GM23248 (cell line): Measurements from ENCODE around the gene CHST9.
"Not testable (repeated sequence)": the region's sequence is repeated elsewhere in the genome, so short reads cannot be mapped to it uniquely, and the experiment has no call there.

Experiments
- EZH2 ChIP-seq: fragments of 200-600 bp; sonication (generic); IDR thresholded peaks from 2 replicates; pipeline ENCODE4 v1.6.1; 2018; ENCODE audit warnings: antibody characterized with exemption, mild to moderate bottlenecking; ENCODE audit not compliant: insufficient read depth, poor library complexity, severe bottlenecking
- EZH2phosphoT487 ChIP-seq: fragments of 200-600 bp; sonication (generic); IDR thresholded peaks from 2 replicates; pipeline ENCODE4 v1.6.1; 2018; ENCODE audit warnings: antibody characterized with exemption, moderate library complexity, mild to moderate bottlenecking, low read depth; ENCODE audit not compliant: insufficient read depth

- TF ChIP-seq EZH2, EZH2phosphoT487: not testable (repeated sequence)
Observed at GRCh38 chr18:27232355-27232754, 47.2 kb upstream of the CHST9 start.
